NK-92 treated with Interleukin-12 subunit alpha and Interleukin-12 subunit beta, amount 100 ng/mL, for 24 hours (cell line): ENCODE measurements around the gene PNKD.

ENCODE experiments used
- DNase-seq: peaks from one replicate; lab custom pipeline; 2025; lab: John Stamatoyannopoulos, UW

Gene PNKD

DNA sequence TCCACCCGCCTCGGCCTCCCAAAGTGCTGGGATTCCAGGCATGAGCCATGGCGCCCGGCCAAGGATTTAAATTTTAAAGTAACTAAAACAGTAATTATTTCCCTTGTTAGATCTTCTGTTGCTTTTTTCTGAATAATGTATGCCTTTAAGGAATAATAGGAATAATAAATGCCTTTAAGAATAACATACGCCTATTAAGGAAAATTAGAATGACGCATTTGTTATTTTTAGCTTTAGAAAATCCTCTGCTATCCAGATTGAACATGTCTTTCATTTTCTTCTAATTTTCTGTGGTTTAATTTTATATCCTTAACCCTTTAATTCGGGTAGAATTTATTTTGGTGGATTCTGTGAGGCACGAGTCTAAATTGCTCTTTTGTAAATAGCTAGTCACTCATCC is 45.1 kb downstream of the PNKD start:
- DNase-seq: no peak

DNA sequence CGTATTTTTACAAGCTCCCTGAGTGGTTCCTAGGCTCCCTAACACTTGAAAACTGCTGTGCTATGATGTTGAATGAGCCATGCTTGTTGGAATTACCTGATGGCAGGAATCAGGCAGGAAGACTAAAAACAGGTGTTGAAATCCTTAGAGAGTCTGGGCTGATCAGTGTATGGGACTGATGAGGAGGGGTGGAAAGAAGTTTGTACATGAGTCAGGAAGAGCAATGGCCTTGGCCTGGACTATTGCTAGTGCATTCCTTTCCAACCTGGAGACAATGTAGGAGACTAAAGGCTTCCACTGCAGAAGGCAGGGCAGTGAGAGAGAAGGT is 46.9 kb downstream of the PNKD start:
- no peak for DNase-seq

DNA sequence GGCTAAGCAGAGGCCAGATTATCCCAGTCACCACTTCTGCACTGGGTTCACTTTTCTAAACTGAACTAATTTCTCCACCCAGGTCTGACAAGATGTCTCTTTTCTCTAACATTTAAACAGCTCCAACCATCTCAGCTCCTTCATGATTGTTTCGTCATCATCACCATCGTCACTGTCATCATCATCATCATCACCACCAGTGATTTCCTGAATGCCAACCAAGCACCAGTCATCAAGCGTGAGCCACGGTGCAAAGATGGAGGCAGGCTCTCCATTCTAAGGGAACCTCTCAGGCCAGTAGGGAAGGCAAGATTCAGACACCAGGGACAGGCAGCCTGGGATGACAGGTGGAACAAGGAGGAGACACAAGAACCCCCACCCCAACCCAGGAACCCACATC is 47.5 kb downstream of the PNKD start:
- no peak for DNase-seq

DNA sequence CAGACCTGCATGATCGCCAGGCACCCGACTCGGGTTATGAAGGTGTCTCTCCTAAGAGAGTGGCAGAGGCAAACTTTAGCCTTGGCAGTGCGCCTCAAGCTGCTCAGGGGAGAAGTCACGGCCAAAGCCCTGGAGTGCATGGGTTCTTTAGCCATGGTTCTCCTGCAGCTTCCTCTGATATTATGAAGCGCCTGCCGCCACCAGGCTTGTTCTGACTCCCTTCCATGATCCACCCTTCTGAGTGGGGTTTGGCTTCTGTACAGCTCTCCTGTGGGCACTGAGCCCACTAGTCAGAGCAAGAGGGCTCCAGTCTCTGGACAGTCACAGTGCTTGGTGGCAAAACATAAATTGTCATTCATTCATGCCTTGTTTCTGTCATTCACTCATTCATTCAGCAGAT is 47.9 kb downstream of the PNKD start:
- DNase-seq: no peak

DNA sequence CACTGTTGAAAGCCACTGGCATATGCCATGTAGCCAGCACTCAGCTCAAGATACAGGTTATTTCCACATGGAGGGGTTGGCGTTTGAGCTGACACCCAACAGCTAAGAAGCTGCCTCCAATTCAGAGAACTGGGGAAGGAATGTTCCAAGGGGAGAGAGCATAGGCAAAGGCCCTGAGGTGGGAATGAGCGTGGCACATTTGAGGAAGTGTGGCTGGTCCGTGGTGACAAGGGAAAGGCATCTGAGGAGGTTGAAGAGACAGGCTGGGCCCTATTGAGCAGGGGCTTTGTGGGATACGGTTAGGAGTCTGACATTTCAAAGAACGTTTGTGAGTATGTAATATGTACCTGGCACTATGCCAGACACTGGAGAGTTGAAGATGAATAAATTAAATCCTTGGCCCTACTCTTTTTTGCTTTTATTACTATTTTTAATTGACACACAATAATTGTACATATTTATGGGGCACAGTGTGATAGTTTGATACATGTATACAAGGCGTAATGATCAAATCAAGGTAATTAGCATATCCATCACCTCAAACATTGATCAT is 49.6 kb downstream of the PNKD start:
- DNase-seq: no peak

DNA sequence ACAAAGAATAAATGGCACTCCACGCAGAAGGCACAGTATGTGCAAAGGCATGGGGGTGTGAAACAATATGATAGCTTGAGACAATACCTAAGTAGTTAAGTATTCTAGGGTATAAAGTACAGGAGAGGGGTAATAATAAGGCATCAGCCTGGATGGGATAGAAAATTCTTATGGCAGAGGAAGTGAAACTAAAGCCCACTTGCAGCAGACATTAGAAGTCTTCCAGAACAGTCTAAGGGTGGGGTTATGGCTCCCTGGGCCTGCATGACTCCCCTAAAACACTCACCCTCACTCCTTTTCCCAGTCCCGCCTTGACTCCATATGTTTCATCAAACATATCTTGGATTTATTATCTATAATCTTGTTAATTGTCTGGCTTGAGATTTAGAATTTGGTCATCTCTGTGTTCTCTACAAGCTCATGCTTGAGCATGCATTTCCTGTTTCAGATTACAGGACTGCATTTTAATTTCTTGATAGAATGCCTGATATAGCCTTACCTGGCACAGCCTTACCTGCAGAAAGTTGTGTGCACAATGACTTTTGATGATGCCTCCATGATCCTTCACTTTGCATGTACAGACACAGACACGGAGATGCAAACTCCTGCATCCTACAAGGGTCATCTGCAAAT is 50.5 kb downstream of the PNKD start:
- DNase-seq: no peak

DNA sequence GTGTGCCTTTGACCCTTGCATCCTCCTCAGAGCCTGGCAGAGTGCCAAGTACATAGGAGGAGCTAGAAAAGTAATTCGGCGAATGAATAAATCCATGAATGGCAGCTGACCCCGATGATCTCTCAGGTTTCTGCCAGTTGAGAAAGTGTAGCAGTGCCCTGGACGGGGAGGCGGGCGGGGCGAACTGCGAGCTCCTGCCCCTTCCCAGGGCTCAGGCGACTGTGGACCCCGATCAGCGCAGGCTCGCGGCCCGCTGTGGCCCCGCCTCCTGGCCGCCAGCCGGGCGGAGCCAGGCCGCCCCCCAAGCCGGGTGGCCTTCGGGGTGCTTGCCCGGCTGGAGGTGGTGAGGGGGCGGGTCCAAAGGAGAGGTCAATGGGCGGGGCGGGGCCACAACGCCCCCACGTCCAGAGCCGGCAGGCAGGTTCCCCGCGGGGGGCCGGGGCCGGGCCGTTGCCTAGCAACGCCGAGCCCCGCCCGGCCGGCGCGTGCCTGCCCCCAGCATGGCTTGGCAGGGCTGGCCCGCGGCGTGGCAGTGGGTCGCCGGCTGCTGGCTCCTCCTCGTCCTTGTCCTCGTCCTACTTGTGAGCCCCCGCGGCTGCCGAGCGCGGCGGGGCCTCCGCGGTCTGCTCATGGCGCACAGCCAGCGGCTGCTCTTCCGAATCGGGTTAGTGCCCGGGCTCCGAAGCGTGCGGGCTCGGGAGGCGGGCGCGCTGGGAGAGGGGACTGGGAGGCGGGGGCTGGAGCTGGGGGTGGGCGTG is 52.6 kb downstream of the PNKD start:
- no peak for DNase-seq

DNA sequence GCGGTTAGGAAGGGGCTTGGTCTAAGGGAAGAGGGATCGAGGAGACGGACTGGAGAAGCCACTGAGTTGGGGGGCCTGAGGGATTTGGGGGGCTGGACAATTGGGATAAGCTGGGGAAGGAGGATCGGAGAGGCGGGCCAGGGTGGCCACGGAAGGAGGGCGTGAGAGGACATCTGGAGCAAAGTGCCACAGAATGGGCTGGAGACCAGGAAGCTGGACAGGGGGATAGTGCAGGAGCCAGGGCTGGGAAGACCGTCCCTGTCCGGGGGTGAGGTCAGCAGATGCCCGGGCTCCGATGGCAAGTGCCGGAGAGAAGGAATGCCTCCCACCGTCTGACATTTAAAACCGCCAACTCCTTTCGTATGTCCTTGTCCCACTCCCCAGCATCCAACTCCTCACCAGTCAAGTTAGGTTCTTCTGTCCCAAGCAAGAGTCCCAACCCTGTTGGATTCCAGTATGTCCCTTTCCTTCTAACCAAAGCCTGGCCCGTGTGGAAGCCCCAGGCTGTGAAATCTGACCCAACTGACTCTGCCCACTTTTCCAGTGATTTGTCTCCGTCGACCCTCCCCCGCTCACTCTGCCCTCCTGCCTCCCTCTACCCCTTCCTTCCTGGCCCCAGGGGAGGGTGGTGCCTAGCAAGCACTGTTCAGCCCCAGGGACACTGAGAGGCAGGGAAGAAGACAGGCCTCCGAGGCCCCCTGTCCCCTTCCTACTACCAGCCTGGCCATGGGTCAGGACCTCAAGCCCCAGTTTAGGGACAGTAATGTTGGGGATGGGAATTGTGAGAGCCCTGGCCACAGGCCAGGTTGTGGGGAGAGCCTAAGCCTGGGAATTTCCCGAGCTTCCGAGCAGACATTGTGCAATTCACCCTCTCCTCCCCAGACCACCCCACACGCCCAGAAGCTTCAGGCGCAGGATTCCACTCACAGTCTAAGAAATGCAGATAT is 53.5 kb downstream of the PNKD start:
- no peak for DNase-seq

DNA sequence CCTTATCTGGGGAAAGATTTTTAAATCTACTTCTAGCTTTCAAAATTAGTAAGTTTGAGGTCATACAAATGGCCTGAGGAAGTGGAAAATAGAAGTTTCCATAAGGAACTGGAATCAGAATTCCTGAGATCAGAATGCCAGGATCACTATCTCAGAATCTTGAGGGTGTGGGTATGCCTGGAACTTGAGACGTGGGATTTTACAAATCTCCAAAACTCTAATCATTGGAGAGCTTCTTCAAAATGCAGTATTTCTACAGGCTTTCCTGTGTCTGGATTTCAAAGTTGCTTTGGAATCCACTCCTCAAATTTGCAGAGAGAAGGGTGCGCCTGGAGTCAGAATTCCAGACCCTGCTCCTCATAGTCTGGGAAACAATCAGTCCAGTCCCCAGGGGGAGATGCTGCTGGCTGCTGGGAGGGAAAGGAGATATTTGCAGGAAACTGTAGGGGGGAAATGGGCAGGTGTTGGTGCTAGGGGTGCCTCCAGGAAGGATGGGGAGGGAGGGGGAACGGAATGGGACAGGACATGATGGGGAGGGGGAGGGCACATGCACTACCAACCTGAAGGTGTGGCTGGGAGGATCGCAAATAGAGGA is 55.3 kb downstream of the PNKD start:
- no peak for DNase-seq

DNA sequence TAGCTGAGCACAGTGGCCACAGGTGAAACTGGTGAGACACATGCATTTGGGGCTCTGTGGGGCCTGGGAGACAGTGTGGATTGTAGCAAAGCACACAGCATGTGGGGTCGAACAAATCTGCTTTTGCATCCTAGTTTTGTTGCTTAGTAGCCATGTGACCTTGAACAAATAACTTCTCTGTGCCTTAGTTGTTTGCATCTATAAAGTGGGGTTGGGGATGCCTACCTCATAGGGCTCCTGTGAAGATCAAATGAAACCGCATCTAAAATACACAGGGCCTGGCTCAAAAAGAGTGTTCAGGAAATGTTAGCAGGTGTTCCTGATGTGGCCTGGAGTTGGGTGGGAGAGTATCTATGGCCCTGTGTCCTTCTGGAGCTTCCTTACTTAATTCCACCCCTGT is 56.0 kb downstream of the PNKD start:
- no peak for DNase-seq

DNA sequence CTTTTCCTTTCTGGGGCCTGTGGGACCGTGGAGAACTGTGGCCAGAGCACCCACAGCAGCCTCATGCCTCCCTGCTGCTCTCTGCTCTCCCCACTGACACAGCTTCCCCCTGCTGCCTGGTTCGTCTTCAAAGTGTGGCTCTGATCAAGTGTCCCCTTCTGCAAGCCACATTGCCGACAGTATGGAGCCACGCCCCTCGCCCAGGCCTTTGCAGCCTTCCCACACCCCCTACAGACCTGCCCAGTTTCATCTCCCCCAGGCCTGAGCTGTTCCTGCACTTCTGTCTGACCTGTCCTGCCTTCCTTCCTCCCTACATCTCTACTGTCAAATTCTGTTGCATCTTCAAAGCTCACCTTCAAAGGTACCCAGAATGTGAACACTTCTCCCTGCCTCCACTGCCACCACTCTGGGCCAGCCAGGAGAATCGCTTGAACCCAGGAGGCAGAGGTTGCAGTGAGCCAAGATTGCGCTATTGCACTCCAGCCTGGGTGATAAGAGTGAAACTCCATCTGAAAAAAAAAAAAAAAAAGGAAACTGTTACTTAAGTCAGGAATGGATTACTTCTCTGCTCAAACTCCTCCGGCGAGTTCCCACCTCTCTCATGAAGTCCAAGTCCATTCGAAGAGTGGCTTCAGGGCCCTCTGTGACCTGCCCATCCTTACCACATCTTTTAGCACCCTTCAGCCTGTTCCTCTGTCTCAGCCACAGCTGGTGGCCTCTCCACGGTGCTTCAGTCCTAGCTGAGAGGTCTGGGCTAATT is 57.3 kb downstream of the PNKD start:
- DNase-seq: no peak

DNA sequence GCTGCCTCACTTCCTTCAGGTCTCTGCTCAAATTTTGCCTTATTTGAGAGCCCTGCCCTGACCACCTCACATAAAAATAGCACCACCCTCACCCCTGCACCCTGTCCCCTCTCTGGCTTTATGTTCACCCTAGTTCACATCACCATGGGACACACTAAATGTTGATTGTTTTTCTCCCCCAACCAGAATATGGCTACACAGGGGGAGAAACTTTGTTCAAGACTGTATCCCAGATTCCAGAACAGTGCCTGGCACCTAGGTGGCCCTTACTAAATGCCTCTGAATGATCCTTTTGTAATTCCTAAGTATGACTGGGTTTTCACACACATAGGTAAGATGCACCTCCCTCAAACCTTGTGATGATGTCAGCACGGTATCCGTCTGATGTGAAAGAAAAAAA is 58.0 kb downstream of the PNKD start:
- DNase-seq: no peak

DNA sequence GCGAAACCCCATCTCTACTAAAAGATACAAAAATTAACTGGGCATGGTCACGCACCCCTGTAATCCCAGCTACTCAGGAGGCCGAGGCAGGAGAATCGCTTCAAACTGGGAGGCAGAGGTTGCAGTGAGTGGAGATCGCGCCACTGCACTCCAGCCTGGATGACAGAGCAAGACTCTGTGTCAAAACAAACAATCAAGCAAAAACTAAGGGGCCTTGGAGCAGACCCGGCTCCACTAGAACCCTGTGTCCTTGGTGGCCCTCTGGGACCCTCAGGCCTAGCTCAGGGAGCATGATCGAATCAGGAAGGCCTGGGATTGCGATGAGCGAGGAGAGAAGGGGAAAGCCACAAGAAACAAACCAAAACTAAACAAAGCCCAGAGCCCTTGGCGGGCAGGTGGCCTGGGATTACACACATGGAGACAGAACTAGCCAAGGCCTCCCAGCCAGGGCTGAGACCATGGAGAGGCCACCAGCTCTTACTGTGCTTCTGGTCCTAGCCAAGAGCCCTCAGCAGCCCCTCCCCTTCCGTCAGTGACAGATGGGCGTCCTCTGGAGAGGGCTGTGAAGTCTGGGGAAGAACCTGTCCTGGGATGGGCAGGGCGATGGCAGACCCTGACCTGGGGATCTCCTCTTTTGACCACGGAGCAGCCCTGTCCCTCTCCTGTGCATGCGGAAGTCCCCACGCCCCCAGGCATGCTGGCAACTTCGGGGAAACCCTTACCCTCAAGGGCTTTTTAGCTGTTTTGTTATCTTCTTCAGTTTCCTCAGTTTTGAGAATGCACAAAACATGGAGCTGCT is 58.9 kb downstream of the PNKD start:
- DNase-seq: no peak

DNA sequence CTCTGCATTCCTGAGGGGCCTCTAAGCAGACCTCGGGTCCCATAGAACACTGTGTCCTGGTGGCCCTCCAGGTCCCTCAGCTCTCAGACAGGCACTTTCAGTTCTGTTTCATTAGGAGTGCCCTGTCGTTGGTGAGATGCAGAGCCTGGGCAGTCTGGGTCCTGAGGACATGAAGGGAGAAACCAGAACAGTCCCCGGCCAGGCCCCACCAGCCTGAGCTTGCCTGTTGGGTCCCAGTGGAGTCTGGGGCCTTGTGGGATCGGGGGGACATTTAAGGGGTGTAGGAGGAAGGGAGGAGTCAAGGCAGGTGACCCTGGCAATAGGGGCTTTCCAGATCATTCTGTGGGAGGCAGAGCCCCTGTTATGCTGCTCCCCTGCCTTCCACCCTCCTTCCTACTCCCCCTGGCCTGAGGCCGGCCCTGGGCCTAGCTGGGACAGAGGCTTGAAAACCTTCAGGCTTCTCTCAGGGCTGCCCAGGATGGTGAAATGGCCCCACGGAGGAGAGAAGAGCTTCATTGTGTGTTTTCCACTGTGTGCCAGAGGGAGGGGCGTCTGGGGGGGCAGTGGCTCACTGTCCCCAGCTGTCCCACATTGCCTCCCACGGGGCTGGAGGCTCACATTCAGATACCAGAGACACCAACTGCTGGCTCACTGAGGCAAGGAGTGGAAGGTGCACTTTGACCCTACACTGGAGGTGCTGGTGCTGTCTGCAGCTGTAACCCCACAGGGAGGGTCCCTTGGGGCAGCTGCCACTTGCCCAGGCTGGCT is 59.7 kb downstream of the PNKD start:
- DNase-seq: no peak

DNA sequence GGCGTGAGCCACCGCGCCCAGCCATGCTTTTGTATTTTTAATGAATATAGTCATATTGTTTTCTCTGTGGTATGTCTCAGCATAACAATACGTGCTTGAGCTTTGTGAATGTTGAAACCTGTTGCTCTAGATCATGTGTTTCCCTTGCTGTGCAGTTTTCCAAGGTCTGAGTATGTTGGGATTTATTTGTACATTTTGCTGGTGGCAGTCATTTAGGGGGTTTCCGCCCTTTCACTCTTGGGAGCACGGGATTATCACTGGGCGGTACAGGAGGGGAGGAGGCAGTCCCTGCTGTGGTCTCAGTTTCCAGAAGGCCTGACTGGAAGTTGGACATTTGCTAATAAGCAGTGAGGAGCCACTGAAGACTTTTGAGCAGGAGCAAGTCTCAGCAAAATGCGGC is 61.4 kb downstream of the PNKD start:
- DNase-seq: no peak

DNA sequence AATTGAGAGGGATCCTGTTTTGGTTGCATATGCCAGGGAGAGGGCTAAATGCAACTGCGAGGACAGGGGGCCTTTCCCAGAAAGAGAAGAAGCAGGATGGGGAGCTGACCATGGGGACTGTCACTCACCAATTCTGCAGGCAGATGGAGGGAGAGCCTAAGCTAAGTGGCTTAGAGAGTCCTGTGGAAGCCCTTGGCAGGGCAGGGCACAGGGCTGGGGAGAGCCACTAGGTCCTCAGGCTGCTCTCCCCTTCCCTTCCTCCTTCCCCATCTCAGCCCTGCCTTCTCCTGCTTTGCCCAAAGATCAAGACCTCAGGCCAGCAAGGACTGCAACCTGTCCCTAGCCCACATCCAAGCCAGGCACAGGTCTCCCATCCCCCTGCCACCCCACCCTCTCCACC is 62.0 kb downstream of the PNKD start:
- DNase-seq: no peak

DNA sequence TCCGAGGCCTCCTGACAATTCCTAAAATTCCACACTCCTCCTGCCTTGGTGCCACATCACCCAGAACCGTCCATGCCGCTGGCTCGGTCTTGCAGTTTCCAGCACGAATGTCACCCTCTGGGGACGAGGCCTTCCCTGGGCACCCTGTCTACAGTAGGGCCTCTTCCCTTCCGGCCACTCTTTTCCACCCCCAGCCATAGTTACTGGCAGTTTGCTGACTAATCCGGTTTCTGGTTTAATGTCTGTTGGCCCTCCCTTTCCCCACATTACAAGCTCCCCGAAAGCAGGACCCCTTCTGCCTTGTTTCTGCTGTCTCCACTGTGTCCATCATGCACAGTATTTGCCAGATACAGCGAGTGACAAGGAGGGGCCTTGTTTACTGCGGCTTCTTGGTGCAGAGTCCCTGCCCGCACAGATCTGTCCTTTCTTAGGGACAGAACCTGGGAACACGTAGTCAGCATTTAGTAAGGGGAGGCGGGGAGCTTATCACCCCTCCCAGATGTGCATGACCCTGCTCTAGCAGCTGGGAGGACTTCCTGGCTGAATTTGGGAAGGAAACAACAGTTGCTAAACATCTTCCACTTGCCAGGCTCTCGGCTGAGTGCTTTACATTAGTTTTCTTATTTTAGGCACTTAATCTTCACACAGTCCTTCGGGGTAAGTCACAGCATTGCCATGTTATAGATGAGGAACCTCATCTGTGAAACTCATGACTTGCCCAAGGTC is 62.8 kb downstream of the PNKD start:
- no peak for DNase-seq

DNA sequence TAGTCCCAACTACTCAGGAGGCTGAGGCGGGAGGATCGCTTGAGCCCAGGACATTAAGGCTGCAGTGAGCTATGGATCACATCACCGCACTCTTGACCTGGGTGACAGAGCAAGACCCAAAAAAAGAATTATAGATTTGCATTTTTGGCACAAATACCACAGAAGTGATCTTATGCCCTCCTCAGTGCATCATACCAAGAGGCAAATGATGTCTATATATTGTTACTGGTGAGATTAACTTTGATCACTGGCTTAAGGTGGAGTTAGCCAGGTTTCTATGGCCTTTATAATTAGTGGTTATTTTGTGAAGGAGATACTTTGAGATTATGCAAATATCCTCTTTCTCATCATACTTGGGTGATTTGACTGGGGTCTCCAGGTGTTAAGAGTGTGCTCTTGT is 64.2 kb downstream of the PNKD start:
- DNase-seq: no peak

DNA sequence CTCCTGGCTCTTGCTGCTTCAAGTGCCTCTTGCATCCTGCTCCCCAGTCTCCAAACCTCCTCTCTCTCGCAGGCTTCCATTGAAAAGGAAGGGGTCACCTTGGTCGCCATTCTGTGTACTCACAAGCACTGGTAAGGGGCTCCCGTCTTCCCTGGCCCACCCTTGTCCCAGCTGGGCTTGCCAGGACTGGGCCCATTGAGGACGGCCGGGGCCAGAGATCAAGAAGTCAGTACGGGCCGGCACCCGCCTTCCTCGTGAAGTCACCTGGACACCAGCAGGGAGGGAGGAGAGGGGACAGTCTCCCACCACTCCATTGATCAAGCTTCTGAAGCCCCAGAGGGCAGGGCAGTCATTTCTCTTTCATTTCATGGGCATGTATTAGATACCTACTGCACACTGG is 70.3 kb downstream of the PNKD start:
- DNase-seq: no peak
